HG03280 (cell line): ENCODE results near the gene KRTAP9-7.
"Not testable (repeated sequence)": the region's sequence is repeated elsewhere in the genome, so short reads cannot be mapped to it uniquely, and the experiment has no call there.

Experiments used
- ATAC-seq: cut with Tn5 transposase; IDR thresholded peaks from one replicate; pipeline ENCODE4 v1.9.1; 2021; ENCODE audit warnings: mild to moderate bottlenecking, moderate library complexity; ENCODE audit not compliant: unreplicated experiment

KRTAP9-7 gene, protein sequence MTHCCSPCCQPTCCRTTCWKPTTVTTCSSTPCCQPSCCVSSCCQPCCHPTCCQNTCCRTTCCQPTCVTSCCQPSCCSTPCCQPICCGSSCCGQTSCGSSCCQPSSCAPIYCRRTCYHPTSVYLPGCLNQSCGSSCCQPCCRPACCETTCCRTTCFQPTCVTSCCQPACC

DNA sequence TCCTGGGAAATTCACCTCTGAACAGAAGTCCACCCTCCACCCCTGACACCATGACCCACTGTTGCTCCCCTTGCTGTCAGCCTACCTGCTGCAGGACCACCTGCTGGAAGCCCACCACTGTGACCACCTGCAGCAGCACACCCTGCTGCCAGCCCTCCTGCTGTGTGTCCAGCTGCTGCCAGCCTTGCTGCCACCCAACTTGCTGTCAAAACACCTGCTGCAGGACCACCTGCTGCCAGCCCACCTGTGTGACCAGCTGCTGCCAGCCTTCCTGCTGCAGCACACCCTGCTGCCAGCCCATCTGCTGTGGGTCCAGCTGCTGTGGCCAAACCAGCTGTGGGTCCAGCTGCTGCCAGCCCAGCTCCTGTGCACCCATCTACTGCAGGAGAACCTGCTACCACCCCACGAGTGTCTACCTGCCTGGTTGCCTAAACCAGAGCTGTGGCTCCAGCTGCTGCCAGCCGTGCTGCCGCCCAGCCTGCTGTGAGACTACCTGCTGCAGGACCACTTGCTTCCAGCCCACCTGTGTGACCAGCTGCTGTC lies at the start of gene KRTAP9-7:
KRTAP9-7 (plus strand) TSS at position 51 of the 543 bp plus-strand sequence; CDS start at position 51, 0 bp downstream.
- ATAC-seq, result not testable (repeated sequence)

DNA sequence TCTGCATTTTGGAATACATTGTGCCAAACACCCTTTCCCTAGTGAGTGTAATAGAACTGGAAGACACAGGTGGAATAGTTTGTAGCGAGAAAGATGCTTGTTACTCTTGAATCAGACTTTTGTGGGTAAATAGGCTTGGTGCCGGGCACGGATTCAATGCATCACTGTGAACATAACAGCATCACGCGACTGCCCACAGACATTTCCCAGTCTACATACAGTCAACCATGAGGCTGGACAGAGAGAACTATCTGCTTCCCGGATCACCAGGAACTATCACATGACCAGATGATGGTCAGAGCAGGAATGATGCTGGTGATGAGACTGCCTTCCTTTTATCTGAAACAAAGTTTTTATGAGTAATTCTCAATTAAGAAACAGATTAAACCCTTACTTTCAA lies 49.4 kb upstream of the KRTAP9-7 start:
- no peak for ATAC-seq

DNA sequence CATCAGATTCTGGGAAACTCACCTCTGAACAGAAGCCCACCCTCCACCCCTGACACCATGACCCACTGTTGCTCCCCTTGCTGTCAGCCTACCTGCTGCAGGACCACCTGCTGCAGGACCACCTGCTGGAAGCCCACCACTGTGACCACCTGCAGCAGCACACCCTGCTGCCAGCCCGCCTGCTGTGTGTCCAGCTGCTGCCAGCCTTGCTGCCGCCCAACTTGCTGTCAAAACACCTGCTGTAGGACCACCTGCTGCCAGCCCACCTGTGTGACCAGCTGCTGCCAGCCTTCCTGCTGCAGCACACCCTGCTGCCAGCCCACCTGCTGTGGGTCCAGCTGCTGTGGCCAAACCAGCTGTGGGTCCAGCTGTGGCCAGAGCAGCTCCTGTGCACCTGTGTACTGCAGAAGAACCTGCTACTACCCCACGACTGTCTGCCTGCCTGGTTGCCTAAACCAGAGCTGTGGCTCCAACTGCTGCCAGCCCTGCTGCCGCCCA lies 48.9 kb upstream of the KRTAP9-7 start, which contains the start of gene KRTAP9-2:
KRTAP9-2 (plus strand) TSS at position 51 of the 498 bp plus-strand sequence; CDS start at position 58, 7 bp downstream.
- ATAC-seq, result not testable (repeated sequence)

DNA sequence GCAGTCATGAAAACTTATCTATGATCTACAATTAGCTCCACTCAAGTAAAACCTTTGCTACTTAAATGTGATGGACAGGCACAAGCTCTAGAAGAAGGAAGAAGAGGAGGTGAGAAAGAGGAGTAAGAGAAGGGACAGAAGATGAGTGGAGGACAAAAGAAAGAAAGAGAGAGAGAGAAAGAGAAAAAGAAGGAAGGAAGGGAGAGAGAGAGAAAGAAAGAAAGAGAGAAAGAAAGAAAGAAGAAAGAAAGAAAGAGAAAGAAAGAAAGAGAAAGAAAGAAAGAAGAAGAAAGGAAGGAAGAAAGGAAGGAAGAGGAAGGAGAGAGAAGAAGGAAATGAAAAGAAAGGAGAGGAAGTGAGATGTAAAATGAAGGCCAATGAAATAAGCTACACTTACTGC lies 45.4 kb upstream of the KRTAP9-7 start:
- no peak for ATAC-seq

DNA sequence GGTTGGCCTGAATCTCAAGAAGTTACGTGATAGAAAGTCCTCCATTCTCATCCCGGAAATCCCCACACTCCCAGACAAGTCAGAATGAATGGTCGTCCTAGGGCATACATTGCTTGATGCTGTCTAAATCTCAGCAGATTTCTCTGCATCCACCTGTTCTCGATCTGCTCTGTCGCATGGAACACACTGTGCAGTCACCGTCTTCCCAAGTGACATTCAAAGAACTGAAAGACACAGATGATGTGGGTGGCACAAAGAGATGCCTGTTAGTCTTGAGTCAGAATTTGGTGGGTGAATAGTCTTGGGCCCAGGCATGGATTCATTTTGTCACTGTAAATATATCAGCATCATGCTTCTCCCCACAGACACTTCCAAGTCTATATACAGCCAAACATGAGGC lies 43.8 kb upstream of the KRTAP9-7 start:
- ATAC-seq, result no peak

DNA sequence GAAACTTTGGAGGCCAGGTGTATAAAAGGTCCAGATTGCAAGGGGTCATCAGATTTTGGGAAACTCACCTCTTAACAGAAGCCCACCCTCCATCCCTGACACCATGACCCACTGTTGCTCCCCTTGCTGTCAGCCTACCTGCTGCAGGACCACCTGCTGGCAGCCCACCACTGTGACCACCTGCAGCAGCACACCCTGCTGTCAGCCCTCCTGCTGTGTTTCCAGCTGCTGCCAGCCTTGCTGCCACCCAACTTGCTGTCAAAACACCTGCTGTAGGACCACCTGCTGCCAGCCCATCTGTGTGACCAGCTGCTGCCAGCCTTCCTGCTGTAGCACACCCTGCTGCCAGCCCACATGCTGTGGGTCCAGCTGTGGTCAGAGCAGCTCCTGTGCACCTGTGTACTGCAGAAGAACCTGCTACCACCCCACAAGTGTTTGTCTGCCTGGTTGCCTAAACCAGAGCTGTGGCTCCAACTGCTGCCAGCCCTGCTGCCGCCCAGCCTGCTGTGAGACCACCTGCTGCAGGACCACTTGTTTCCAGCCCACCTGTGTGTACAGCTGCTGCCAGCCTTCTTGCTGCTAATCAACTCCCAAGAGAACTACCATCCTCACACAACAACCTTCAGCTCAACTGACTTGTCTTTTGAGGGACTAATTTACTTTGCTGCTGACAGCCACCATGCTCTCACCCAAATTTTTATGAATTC lies 42.9 kb upstream of the KRTAP9-7 start, which contains the start of gene KRTAP9-3:
KRTAP9-3 (plus strand) TSS at position 51 of the 707 bp plus-strand sequence; CDS start at position 104, 53 bp downstream.
- not testable (repeated sequence) for ATAC-seq

DNA sequence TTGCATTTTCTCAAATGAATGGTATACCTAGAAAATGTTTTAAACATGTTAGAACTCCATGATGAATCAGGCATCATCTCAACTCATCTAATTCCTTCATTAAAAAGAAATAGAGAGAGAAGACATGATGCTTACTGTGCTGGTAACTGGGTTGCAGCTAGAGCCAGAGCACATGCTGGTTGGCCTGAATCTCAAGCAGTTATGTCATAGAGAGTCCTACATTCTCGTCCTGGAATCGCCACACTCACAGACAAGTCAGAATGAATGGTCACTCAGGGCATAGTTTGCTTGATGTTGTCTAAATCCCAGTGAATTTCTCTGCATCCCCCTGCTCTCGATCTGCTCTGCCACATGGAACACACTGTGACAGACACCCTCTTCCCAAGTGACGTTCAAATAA lies 38.4 kb upstream of the KRTAP9-7 start:
- ATAC-seq, result not testable (repeated sequence)

DNA sequence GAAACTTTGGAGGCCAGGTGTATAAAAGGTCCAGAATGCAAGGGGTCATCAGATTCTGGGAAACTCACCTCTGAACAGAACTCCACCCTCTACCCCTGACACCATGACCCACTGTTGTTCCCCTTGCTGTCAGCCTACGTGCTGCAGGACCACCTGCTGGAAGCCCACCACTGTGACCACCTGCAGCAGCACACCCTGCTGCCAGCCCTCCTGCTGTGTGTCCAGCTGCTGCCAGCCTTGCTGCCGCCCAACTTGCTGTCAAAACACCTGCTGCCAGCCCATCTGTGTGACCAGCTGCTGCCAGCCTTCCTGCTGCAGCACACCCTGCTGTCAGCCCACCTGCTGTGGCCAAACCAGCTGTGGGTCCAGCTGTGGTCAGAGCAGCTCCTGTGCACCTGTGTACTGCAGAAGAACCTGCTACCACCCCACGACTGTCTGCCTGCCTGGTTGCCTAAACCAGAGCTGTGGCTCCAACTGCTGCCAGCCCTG lies 37.5 kb upstream of the KRTAP9-7 start, which contains the start of gene KRTAP9-8:
KRTAP9-8 (plus strand) TSS at position 51 of the 489 bp plus-strand sequence; CDS start at position 104, 53 bp downstream.
- ATAC-seq, result not testable (repeated sequence)

DNA sequence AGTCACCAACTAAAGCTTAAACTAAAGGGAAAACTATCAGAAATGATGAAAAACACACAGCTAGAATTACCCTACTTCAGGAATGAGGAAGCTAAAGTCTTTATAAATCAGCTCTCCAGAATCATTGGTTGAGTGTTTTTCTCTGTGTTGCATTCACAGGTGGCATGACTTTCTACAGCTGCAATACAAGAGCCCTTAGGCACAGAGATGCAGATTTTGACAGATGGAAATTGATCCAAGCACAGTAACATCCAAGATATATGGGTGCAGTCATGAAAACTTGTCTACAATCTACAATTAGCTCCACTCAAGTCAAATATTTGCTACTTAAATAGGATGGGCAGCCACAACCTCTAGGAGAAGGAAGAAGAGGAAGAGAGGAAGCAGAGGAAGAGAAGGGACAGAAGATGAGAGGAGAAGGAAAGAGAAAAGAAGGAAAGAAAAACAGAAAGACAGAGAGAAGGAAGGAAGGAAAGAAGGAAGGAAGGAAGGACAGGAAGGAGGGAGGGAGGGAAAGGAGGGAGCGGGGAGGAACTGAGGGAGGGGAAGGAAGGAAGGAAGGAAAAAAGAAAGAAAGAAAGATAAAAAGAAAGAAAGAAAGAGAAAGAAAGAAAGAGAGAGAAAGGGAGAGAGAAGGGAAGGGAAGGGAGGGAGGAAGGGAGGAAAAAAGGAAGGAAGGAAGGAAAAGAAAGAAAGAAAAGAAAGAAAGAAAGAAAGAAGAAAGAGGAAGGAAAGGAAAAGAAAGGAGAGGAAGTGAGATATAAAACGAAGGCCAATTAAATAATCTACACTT lies 28.3 kb upstream of the KRTAP9-7 start:
- ATAC-seq, result not testable (repeated sequence)

DNA sequence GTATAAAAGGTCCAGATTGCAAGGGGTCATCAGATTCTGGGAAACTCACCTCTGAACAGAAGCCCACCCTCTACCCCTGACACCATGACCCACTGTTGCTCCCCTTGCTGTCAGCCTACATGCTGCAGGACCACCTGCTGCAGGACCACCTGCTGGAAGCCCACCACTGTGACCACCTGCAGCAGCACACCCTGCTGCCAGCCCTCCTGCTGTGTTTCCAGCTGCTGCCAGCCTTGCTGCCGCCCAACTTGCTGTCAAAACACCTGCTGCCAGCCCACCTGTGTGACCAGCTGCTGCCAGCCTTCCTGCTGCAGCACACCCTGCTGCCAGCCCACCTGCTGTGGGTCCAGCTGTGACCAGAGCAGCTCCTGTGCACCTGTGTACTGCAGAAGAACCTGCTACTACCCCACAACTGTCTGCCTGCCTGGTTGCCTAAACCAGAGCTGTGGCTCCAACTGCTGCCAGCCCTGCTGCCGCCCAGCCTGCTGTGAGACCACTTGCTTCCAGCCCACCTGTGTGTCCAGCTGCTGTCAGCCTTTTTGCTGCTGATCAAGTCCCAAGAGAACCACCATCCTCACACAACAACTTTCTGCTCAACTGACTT lies 25.8 kb upstream of the KRTAP9-7 start, which contains the start of gene KRTAP9-4:
KRTAP9-4 (plus strand) TSS at position 51 of the 604 bp plus-strand sequence; CDS start at position 85, 34 bp downstream.
- ATAC-seq, result not testable (repeated sequence)

DNA sequence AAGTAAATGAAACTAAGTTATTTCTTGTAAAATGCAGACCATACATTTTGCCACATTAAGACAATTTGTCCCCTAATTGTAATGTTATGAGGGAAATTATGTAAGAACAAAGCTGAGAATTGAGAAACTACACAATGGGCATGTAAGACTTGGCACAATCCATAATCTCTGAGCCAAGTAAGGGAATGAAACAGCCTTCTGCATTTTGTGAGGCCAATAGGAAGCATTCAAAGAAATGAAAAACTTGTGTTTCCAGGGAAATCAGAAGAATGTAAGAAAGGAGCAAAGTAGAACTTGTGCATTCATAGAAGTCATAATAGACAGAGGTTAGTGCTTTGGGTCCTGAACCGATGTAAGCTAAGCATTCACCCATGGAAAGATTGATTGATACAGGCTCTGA lies 24.2 kb upstream of the KRTAP9-7 start:
- ATAC-seq, result no peak

DNA sequence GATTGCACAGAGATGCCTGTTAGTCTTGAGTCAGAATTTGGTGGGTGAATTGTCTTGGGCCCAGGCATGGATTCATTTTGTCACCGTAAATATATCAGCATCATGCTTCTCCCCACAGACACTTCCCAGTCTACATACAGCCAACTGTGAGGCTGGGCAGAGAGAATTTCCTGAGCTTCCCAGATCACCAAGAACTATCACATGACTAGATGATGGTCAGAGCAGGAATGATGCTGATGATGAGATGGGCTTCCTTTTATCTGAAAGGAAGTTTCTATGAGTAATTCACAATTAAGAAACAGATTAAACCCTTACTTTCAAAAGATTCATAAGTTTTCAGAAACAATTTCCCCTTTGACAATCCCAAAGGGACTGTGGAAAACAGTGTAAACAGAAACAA lies 20.6 kb upstream of the KRTAP9-7 start:
- no peak for ATAC-seq

DNA sequence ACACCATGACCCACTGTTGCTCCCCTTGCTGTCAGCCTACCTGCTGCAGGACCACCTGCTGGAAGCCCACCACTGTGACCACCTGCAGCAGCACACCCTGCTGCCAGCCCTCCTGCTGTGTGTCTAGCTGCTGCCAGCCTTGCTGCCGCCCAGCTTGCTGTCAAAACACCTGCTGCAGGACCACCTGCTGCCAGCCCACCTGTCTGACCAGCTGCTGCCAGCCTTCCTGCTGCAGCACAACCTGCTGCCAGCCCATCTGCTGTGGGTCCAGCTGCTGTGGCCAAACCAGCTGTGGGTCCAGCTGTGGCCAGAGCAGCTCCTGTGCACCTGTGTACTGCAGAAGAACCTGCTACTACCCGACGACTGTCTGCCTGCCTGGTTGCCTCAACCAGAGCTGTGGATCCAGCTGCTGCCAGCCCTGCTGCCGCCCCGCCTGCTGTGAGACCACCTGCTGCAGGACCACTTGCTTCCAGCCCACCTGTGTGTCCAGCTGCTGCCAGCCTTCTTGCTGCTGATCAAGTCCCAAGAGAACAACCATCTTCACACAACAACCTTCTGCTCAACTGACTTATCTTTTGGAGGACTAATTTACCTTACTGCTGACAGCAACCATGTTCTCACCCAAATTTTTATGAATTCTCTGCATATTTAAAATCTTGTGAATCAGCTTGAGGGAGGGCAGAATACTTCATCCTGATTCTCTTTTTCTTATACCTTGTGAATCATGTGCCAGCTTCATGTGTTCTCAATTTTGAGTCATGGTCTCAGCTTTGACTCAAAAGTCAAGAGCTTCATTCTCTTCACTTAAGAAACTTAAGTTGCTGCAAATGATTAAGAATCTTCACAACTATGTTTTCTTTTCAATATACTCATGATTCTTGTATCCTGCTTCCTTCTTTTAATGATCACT lies 19.9 kb upstream of the KRTAP9-7 start, which contains the start of gene KRTAP9-9:
KRTAP9-9 (plus strand) TSS at position 4 of the 910 bp plus-strand sequence.
- ATAC-seq, result not testable (repeated sequence)

DNA sequence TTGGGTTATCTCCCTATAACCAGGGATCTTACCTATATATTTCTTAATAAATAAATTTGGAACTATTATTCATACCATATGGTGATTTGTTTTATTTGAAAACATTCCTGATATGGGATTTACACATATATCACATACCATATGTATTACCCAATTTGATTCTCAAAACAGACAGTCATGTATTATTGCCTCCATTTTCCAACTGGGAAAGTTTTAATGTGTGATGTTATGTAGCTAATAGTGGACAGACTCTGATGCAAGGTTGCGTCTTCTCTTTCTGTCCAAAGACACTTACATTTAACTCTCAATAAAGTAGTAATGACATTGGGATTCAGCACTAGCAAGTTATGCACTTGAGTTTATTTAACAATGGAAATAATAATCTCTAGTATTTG lies 19.2 kb upstream of the KRTAP9-7 start:
- ATAC-seq, result no peak

DNA sequence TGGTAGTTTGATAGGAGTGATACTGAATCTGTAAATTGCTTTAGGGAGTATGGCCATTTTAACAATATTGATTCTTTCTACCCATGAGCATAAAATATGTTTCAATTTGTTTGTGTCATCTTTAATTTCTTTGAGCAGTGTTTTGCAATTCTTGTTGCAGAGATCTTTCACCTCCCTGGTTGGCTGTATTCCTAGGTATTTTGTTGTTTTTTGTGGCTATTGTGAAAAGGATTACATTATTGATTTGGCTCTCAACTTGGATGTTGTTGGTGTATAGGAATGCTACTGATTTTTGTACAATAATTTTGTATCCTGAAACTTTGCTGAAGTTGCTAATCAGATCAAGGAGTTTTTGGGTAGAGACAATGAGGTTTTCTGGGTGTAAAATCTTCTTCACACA lies 17.1 kb upstream of the KRTAP9-7 start:
- no peak for ATAC-seq

DNA sequence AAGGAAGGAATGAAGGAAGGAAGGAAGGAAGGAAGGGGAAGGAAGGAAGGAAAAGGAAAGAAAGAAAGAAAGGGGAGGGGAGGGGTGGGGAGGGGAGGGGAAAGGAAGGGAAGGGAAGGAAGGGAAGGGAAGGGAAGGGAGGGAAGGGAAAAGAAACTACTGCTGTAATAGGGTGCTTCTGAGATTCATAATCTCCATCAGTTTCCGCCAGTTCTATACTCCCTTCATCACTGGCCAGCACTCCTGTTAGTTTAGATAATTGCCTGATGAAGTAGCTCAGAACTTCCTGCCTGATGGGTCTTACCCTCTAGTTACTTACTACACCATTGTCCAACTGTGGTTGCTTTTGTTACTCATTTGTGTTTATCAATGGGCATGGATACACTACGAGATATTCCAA lies 12.3 kb upstream of the KRTAP9-7 start:
- ATAC-seq, result no peak

DNA sequence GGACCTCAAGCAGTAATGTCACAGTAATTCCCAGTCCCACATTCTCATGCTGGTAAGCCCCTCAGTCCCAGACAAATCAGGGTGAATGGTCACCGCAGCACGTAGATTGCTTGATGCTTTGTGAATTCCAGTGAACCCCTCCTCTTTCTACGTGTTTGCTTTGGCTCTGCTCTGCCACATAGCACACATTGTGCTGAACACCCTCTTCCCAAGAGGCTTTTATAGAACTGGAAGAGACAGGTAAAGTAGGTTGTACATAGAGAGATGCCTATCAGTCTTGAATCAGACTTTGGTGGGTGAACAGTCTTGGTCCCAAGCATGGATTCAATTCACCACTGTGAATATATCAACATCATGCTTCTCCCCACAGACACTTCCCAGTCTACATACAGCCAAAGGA lies 10.9 kb upstream of the KRTAP9-7 start:
- no peak for ATAC-seq

DNA sequence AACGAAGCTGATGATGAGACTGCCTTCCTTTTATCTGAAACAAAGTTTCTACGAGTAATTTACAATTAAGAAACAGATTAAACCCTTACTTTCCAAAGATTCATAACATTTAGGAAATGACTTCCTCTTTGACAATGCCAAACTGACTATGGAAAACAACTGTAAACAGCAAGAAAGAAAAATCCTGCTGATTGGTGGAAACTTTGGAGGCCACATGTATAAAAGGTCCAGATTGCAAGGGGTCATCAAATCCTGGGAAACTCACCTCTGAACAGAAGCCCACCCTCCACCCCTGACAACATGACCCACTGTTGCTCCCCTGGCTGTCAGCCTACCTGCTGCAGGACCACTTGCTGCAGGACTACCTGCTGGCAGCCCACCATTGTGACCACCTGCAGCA lies 10.4 kb upstream of the KRTAP9-7 start, which contains the start of gene KRTAP9-6:
KRTAP9-6 (plus strand) TSS at position 301 of the 400 bp plus-strand sequence; CDS start at position 301, 0 bp downstream.
- no peak for ATAC-seq

DNA sequence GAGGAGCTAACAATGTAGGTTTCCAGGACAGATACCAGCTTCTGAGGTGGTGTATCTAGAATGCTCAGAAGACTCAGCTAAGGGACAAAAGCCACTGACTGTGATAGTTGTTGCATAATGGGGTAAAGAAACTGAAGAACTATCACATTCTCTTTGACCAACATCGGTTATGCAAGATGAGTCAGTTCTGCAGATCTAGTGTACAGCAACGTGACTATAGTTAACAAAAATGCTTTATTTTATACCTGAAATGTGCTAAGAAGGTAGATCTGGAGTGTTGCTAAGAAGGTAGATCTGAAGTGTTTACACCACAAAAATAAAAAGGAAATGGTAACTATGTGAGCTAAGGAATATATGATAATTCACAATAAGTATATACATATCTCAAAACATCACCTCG lies 7.8 kb upstream of the KRTAP9-7 start:
- ATAC-seq, result no peak
